Heart left ventricle (tissue), 13 donors: Measurements from ENCODE around the gene LEMD1.

Source experiments
- CTCF ChIP-seq, 12 donors: fragments of 200-600 bp; sonication (generic) in 4 of 12; IDR thresholded peaks; one replicate each; pipeline versions ENCODE4 v1.5.0 to v1.8.0; 2018 to 2022; ENCODE audit warnings: antibody characterized with exemption in 12 of 12, mild to moderate bottlenecking in 5 of 12
- POLR2A ChIP-seq, 2 donors: fragments of 450-650 bp; IDR thresholded peaks; one replicate each; pipeline ENCODE4 v1.6.1; 2017; ENCODE audit warnings: antibody characterized with exemption in 2 of 2, mild to moderate bottlenecking in 2 of 2, moderate library complexity in 2 of 2
- donor health status: ischemic (EF 13 %, LVEDD 7.1; RV severe dilation, severe dysfunction).
- donor health status: DM: no; HTN: yes; CAD: no.
- donor health status: DM: no; HTN: no; CAD: no.
- donor health status: ischemic (EF 25% LVEDD 6.9; RV normal size, moderate dysfunction).
- donor health status: ischemic (EF 25% LVEDD 5.7; RV mildly dilated, moderate dysfunction).
- donor health status: ischemic (EF 35%, LVEDD 5.7; RV mildly dilated, moderate dysfunction).
- donor health status: nonischemic (EF 11% LVEDD 7.7; RV severe dilation, severe dysfunction).
- donor health status: DM: yes; HTN: yes; CAD: no.
- donor health status: PGD.
- donor health status: ischemic (EF 29% LVEDD 5.4; RV normal size, mild dysfunction).
- donor health status: nonischemic (EF 23%, LVEDD 6.1; RV moderate dilation, normal function).

GRCh38 chr1:205429762-205430695, 8.2 kb upstream of the LEMD1 start:
- no peak for TF ChIP-seq POLR2A (IDR thresholded peaks at IDR 0.05)
- TF ChIP-seq CTCF (IDR thresholded peaks at IDR 0.05): no peak
